ENCODE results near the gene PGAP2. TPM values are rescaled to one million over a fixed set of nuclear protein-coding genes. Genes with fewer than 3 reads are reported as not detected.

The PGAP2 gene
- total and polyA plus RNA-seq, 2 of the 13 experiments (the other 11 are each of a cell fraction or from before 2014, with no cell fraction given): 21.5 to 47.8 TPM

DNA sequence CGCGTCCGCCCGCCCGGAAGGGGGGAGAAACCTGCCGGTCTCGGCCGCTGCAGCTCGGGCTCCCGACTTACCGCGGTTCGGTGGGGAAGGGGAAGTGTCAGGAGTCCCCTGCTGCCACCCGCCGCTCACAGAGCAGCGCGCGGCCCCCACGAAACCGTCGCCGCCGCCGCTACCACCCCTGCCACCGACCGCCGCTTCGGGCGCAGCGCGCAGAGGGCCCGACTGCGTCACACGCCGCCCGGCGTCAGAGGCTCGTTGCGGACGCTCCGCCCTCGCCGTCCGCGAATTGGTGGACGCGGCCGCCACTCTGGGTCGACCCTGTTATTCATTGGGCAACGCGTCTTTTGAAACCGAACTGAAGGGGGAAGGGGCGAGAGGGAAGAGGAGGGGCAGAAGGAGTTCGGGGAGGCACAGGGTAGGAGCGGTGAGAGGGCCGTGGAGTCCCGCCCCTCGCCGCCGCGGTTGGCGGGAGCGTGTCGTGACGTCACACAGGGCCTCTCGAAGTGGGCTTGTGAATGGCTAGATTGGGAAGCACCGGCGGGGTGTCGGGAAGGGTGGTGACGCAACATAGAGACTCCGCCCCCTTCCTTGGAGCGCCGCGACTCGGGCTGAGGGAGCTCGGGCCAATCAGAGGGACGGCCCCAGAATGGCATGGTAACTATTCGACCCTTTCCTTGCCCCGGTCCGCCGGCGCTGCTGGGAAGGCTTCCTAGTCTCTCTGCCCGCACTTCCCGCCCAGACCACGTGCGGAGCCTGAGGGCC, 10.8 kb upstream of the PGAP2 start, which contains the start of gene NUP98 (continued):
- TF ChIP-seq, protein P1, sequence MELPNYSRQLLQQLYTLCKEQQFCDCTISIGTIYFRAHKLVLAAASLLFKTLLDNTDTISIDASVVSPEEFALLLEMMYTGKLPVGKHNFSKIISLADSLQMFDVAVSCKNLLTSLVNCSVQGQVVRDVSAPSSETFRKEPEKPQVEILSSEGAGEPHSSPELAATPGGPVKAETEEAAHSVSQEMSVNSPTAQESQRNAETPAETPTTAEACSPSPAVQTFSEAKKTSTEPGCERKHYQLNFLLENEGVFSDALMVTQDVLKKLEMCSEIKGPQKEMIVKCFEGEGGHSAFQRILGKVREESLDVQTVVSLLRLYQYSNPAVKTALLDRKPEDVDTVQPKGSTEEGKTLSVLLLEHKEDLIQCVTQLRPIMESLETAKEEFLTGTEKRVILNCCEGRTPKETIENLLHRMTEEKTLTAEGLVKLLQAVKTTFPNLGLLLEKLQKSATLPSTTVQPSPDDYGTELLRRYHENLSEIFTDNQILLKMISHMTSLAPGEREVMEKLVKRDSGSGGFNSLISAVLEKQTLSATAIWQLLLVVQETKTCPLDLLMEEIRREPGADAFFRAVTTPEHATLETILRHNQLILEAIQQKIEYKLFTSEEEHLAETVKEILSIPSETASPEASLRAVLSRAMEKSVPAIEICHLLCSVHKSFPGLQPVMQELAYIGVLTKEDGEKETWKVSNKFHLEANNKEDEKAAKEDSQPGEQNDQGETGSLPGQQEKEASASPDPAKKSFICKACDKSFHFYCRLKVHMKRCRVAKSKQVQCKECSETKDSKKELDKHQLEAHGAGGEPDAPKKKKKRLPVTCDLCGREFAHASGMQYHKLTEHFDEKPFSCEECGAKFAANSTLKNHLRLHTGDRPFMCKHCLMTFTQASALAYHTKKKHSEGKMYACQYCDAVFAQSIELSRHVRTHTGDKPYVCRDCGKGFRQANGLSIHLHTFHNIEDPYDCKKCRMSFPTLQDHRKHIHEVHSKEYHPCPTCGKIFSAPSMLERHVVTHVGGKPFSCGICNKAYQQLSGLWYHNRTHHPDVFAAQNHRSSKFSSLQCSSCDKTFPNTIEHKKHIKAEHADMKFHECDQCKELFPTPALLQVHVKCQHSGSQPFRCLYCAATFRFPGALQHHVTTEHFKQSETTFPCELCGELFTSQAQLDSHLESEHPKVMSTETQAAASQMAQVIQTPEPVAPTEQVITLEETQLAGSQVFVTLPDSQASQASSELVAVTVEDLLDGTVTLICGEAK (IDR thresholded peaks at IDR 0.05): no peak
- TF ChIP-seq, protein P1 (CRISPR knock-in tag; IDR thresholded peaks at IDR 0.05): peak; percentile 72
- TF ChIP-seq ZNF713 (CRISPR knock-in tag; IDR thresholded peaks at IDR 0.05): no peak
- TF ChIP-seq SAP130 (CRISPR knock-in tag; IDR thresholded peaks at IDR 0.05; ENCODE audit: low read depth): peak; percentile 90
- TF ChIP-seq, protein P2, sequence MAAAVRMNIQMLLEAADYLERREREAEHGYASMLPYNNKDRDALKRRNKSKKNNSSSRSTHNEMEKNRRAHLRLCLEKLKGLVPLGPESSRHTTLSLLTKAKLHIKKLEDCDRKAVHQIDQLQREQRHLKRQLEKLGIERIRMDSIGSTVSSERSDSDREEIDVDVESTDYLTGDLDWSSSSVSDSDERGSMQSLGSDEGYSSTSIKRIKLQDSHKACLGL (CRISPR knock-in tag; IDR thresholded peaks at IDR 0.05): peak; percentile 87; the same call in 1 of the 2 replicates
- TF ChIP-seq, protein P3, sequence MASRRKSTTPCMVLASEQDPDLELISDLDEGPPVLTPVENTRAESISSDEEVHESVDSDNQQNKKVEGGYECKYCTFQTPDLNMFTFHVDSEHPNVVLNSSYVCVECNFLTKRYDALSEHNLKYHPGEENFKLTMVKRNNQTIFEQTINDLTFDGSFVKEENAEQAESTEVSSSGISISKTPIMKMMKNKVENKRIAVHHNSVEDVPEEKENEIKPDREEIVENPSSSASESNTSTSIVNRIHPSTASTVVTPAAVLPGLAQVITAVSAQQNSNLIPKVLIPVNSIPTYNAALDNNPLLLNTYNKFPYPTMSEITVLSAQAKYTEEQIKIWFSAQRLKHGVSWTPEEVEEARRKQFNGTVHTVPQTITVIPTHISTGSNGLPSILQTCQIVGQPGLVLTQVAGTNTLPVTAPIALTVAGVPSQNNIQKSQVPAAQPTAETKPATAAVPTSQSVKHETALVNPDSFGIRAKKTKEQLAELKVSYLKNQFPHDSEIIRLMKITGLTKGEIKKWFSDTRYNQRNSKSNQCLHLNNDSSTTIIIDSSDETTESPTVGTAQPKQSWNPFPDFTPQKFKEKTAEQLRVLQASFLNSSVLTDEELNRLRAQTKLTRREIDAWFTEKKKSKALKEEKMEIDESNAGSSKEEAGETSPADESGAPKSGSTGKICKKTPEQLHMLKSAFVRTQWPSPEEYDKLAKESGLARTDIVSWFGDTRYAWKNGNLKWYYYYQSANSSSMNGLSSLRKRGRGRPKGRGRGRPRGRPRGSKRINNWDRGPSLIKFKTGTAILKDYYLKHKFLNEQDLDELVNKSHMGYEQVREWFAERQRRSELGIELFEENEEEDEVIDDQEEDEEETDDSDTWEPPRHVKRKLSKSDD (CRISPR knock-in tag; IDR thresholded peaks at IDR 0.05; ENCODE audit: low read depth): peak; percentile 52
- TF ChIP-seq ZNF430 (CRISPR knock-in tag; IDR thresholded peaks at IDR 0.05): peak; percentile 49
- peak; percentile 73; the same call in 1 of the 2 replicates for TF ChIP-seq ZNF350 (CRISPR knock-in tag; IDR thresholded peaks at IDR 0.05; ENCODE audit: borderline replicate concordance, low read depth)
- no peak; the same call in 1 of the 2 replicates for TF ChIP-seq ATF7-NPFF (CRISPR knock-in tag; IDR thresholded peaks at IDR 0.05; ENCODE audit: low read depth)
- TF ChIP-seq, protein P4, sequence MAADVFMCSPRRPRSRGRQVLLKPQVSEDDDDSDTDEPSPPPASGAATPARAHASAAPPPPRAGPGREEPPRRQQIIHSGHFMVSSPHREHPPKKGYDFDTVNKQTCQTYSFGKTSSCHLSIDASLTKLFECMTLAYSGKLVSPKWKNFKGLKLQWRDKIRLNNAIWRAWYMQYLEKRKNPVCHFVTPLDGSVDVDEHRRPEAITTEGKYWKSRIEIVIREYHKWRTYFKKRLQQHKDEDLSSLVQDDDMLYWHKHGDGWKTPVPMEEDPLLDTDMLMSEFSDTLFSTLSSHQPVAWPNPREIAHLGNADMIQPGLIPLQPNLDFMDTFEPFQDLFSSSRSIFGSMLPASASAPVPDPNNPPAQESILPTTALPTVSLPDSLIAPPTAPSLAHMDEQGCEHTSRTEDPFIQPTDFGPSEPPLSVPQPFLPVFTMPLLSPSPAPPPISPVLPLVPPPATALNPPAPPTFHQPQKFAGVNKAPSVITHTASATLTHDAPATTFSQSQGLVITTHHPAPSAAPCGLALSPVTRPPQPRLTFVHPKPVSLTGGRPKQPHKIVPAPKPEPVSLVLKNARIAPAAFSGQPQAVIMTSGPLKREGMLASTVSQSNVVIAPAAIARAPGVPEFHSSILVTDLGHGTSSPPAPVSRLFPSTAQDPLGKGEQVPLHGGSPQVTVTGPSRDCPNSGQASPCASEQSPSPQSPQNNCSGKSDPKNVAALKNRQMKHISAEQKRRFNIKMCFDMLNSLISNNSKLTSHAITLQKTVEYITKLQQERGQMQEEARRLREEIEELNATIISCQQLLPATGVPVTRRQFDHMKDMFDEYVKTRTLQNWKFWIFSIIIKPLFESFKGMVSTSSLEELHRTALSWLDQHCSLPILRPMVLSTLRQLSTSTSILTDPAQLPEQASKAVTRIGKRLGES (CRISPR knock-in tag; IDR thresholded peaks at IDR 0.05; ENCODE audit: borderline replicate concordance): peak; percentile 84; the same call in 1 of the 2 replicates
- peak; percentile 97 for TF ChIP-seq SP4 (CRISPR knock-in tag; IDR thresholded peaks at IDR 0.05)
- TF ChIP-seq ZNF598 (CRISPR knock-in tag; IDR thresholded peaks at IDR 0.05; ENCODE audit: borderline replicate concordance): 0 out of 2 replicates have a peak, but pooled peaks have one; percentile 64
- TF ChIP-seq ZMYM4 (CRISPR knock-in tag; IDR thresholded peaks at IDR 0.05): peak; percentile 91

All from HepG2 (cell line).